8988T (cell line): ENCODE data around the gene DUOX1.

Source experiments
- DNase-seq: peaks from one replicate; pipeline ENCODE4 v3.0.0; 2011

DUOX1 gene

DNA sequence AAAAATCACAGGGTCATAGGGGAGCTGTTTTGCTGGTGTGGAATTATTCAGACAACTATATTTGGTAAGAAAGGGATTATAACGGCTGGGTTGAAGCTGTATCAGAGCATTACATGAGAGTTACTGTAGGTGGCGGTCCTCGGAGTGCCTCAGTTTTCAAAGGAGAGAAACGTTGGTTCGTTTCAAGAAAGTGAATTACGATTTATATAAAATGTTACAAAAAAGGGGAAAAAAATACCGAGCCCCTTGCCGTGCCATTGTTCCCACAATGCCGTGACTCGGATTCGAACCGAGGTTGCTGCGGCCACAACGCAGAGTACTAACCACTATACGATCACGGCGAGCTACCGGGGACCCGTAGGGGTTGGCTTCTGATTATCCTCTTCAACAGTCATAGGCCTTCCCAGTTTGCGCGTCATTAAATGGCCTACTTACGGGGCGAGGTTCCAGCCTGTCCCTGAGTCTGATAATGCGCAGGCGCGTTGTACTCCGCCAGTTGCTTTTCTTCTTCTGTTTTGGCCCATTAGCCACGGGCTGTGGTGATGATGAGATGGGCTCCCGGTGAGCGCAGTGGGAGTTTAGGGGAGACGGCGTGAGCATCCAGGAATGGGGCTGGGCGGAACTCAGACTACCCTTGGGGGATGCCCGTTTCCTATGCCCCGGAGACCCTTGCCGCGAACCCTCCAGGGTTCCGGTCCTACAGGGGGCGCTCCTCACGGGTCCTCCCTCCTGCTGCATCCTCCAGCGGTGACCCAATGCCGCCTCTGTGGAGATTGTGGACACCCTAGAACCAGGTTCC, 68.7 kb downstream of the DUOX1 start:
- DNase-seq: no peak

DNA sequence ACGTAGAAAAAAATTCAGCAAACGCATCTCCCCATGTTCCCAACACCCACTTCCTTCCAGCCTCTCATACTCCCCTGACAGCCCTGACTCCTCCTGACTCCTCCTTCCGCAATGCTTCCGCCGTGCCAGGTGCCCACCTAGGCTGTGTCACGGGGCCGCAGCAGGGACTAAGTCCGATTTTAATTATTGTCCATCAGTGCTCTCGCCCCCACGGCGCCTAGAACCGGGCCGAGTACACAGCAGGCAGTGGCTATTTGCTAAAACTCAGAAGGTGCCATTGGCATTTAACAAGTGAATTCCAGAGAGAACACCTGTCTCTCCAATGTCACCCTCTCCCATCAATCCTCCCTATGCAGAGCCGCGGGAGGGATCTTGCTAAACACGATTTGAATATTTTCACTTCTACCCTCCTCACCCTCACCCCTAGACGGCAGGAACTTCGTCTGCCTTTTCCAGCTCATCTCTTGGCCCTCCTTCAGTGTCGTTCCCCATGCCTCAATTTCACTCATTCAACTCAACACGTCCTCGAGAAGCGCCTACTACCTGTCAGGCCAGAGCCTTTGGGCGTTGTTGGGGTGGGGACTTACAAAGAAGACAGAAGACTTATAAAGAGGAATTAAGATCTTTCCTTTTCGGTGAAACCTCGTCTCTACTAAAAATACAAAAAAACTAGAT, 69.5 kb downstream of the DUOX1 start:
- DNase-seq: no peak

DNA sequence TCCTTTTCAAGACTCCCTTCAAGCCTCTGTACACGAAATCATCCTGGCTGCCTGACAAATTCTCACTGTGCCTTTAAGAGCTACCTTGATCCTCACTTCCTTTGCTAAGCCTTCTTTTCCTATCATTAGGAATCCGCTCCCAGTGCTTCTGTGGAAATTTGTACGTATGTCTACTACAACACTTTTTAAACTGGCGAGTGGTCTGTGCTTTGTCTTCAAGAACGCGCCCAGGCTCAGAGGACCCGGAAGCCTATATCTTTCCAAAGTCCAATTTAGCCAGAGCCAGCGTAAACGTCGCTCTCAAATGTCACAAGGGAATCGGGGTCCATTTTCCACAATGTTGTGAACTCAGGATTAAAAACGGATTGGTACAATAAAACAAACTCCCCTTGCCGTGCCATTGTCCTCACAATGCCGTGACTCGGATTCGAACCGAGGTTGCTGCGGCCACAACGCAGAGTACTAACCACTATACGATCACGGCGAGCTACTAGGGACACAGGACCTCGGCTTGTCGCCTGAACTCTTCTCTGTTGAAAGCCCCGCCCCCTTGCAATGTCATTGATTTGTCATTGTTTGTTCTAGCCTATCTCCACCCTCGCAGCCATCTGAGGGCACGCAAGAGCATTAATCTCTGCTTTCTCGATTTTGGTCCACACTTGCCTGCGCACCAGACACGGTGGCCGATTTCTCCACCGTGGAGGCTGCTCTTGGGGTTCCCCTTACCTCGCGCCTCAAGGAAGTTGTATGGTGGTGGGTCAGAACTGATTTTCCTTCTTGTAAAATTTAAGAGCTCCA, 70.4 kb downstream of the DUOX1 start:
- DNase-seq: no peak

- no peak for DNase-seq
Observed at GRCh38 chr15:45200799-45201556, 71.2 kb downstream of the DUOX1 start.

DNA sequence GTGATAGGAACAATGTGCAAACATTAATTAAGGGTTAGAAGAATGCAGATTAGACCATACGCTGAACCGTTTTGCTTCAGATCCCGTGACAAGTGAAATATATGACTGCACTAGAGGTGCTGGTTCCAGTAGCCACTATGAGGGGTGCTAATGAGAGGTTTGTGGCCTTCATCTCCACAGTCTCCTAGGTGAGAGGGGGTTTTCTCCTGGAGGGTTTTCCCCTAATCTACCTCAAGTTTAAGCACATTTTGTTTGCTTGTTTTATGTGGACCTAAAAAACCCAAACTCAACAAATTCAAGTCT, 71.7 kb downstream of the DUOX1 start:
- no peak for DNase-seq

DNA sequence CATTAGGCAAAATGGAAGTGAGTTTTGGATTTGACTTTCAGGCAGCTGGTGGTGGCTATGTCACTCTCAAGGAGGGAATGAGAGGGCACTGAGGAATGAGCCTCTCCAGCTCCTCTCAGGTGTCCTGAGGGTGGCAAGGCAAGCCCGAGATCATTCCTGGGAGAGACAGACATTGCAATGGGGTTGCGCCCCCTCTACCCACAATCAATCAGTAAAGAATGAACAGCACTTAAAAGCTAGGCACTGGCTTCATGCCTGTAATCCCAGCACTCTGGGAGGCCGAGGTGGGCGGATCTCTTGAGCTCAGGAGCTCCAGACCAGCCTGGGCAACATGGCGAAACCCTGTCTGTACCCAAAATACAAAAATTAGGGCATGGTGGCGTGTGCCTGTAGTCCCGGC, 72.1 kb downstream of the DUOX1 start:
- no peak for DNase-seq

DNA sequence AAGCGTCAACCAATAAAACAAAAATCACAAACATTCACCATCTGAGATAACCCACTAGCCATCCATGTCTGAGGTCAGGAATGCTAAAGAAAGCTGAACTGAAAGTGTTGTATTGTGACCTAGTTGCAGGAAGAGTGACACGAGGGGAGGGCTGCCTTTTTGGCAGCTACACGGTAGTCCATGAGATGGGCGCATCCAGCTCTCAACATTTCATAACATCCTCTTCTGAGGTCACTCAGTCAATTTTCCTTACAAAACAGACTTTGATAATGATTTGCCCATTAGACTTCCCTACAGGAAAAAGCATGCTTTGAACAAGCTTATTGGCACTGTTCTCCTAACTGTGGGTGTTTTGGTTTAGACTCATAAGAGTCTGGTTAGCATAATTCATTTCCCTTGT, 73.4 kb downstream of the DUOX1 start:
- no peak for DNase-seq

DNA sequence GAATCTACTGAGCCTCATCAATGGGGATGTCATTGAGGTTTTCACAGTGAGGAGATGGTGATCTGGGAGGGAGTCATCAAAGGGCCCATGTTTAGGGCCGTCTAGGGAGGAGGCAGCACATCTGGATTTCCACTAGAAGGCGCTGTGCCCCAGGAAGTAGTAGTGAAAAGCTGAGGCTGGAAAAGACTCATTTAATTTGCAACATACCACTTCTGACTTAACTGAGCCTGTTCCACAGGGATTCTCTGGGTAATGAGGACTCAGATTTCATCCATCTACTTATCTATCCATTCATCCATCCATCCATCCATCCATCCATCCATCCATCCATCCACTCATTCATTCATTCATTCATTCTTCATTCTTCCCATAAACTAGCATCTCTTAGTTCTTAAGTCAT, 75.4 kb downstream of the DUOX1 start:
- no peak for DNase-seq

DNA sequence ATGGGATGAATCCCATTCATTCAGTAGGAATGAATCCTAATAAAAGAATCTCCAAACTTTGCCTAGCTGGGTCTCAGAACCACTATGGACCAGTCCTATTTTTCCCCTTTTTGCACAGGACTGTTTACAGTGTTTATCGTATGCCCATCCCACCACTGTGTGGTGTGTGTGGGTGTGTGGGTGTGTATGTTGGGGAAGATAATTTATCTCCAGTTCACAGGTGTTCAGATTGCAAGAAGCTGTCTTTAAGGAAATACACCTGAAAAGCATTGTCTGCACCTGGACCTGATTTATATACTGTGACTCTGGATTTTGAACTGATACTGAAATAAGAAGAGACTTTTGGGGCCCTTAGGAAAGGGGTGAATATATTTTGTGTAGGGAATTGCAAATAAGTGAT, 82.7 kb downstream of the DUOX1 start:
- no peak for DNase-seq
